GM19397 (cell line): ENCODE results near the gene PRSS16.

Experiments used
- ATAC-seq: cut with Tn5 transposase; IDR thresholded peaks from one replicate; pipeline ENCODE4 v1.9.1; 2021; ENCODE audit warnings: mild to moderate bottlenecking, moderate library complexity; ENCODE audit not compliant: unreplicated experiment

PRSS16 gene

DNA sequence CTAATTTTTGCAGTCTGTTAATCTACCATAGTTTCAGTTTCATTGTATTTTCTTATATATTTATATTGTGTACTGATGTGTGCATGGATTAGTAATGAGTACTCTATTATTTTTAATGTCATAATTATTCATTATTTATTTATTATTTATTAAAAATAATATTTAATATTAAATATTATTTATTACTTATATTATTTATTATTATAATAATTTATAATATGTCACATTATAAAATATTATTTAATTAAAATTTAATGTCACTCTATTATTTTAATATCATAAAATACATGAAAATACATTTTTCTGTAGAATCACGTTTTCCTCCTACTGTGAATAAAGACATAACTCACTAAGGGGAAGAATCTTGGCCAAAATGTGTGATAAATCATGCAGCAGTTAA is 34.1 kb downstream of the PRSS16 start:
- no peak for ATAC-seq

DNA sequence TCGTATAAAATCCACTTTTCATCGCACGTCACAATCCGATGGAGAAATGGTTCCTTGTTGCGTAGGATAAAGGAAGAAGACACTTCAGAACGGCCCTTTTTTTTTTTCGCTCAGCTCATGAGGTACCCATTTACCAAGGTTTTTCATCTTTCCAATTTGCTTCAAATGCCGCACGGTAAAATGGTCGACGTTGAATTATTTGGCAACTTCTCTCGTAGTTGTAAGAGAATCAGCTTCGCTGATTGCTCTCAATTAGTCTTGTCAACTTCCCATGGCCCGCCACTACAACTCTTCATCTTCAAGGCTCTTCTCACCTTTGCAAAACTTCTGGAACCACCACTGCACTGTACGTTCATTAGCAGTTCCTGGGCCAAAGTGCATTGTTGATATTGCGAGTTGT is 35.8 kb downstream of the PRSS16 start:
- no peak for ATAC-seq

DNA sequence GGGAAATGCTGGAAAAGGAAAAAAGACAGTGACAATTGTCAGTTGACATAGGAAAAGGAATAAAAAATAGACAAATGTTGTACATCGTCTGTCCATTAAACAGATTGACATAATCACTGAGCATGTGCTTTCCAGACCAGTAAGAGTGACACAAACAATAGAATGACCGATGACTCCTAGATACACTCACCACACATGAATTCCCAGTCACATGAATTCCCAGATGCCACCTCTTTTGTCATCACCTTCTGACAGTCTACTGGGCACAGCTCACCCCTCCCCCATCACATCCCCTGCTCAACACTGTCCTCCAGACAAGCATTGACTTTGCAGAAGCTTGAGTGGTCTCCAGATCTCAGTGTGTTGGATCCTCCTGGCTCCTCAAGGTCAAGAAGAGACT is 38.6 kb downstream of the PRSS16 start:
- no peak for ATAC-seq

DNA sequence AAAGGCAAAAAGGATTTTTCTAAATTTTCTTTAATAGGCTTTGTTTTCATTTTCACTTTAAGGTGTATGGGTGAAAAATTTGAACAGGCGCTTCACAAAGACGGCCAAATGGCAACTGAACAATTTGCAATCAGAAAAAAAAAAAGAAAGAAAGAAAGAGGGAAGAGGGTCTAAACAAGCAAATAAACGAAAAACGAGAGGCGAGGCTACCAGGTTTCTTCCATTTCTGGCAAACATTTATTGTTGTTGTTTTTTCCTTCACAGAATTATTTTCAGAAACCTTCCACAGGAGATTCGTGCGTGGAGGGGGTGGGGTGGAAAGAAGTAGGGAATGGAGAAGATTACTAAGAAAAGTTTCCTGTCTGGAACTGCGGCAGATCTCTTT is 40.2 kb downstream of the PRSS16 start:
- no peak for ATAC-seq

DNA sequence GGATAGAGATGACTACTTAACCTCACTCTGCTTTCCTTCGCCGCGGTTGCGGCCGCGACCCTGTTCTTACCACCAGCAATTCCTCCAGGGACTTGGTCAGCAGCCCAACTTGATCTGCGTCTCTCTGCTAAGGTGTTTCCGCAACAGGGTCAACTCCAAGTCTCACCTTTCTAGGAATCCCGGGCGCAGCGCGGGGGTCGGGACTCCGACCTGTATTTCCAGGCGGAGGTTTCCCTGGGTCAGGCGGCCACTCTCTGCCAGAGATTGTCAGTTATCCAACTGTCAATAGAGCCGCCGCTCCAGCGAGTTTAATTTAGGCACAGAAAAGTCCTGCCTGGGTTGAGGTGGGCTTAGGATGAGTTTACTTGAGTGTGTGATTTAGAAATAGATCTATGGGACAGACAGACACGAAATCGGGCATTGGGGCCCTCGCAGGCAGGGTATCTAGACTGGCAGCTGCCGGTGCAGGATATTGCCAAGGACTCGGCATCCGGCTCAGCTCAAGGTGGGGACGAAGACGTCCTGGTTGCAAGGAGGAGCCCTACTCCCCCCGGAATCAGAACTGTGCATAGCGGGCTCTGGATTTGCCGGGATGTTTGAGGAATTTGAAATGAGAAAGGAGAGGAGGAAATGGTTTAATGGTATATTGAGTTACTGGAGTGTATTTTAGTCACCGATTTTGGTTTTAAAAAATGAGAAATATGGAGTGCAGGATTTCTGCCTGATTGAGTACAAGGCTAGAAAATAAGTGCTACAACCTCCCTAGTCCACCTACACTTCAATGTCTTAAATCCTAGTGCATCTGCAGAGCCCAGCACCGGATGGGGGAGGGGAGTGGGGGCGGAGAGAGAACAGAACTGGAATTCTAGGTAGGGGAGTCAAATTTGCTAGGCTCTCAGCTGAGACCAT is 40.9 kb downstream of the PRSS16 start:
- ATAC-seq: no peak

DNA sequence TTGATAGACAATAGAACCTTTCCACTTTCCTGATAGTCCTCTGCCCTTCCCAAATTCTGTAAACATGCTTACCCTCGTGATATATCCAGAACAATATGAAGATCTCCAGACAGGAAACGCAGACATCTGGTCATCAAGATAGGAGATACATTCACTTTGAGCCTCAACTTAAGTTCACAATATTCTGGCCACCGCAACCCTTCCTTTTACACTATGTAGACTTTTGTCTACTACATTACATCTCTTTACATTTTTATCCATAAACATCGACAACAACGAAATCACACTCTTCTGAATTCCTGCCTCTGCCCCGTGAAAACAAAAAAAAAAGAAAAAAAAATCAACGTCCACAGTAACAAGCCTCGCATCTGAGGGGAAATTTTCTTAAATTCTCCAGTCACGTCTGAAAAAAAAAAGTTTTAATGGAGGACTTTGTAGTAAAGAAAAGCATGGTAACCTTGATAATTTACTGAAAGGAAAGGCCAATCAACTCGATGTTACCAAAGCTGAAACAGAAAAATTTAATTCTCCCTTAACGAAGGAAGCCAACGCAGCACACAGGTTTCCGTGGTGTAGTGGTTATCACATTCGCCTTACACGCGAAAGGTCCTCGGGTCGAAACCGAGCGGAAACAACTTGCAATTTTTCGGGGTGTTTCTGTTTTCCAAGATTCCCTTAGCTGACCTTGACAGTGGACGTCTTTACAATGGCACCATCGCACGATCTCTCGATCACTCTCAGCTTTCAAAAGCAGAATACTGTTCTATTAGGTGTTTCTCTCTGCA is 42.8 kb downstream of the PRSS16 start:
- no peak for ATAC-seq

DNA sequence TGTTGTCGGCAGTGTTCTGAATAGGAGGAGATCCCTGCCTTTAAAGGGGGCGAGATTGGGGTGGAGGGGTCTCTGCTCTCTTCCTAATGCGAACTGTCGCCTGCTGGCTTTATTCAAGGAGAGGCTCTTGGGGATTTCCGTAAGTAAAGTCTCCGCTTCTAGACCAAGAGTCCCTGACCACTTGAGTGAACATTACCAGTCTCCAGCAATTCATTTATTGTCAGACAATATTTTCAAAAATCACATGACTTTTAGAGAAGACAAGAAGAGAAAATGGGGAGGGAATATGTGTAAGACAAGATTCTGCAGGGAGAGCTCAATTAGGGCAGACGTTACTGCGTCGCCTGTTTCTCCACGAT is 43.3 kb downstream of the PRSS16 start:
- ATAC-seq: no peak

DNA sequence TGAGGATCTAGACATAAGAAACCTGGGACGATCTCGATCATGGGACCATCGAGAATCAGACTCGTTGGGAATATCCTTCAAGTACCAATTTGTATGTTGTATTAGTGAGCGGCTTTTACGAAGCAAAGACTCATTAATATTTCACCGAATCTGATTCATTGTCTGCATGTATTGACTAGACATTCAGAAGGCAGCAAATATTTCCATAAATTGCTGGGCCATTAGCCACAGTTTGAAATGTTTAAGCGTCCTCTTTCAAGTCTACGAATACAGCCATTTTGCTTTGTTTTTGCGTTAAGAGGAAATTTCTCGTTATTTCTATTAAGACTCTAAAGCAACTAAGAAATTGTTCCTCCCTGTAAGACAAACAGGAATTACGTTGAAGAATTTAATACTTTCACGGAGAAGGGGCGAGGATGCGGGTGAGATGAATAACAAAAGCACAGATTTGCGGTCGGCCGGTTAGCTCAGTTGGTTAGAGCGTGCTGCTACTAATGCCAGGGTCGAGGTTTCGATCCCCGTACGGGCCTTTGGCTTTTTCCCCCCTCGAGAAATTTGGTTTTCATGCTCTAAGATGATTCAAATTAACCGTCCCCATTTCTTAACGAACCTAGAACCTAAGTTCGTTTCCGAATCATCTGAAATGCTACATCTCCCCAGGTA is 46.1 kb downstream of the PRSS16 start:
- ATAC-seq: no peak

DNA sequence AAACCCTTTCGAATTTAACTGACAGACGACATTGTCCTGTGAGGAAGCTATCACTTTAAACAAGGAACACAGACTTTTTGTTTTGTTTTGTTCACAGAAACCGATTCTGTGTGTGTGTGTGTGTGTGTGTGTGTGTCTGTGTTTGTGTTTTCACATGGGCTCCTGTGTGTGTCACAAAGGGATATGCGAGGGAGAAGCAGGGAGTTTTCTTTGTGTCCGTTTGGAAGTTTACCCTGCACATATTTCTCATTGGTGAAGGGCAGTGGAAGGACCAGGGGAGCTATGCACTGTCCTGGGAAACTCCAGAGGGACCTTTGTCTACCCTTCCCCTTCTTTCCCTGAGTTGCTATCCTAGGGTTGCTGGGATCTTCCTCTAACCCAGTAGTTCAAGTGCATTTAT is 46.9 kb downstream of the PRSS16 start:
- ATAC-seq: no peak

DNA sequence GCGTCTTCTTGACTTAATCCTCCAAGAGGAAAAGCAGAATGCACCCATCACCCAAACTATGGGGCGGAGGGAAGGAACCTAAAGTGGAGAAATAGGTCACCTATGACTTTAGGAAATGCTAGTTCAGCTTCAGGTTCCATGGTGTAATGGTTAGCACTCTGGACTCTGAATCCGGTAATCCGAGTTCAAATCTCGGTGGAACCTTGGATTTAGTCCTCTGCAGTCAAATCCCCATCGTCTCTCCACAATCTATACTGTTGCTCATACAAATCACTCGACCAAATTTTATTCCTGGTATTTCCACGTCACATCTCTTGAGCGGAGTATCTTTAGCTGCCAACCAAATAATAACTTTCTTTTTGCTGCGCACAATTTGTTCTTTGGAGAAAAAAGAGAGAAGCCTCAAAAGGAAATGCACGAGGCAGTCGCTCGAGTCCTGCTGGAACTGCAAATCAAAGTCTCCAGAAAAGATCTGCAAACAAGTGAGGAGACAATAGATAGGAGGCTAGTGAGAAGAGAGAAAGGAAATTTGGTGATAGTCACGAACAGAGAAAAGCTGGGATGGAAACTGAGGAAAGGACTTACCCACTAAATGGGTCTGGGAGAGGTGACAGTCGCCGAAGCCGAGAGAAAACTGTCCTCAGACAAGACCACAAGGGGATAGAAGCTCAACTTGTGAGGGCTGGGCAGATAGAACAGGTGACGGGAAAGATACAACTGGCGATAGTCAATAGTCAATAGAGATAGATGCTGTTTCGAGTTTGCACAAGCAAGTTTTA is 48.0 kb downstream of the PRSS16 start:
- no peak for ATAC-seq

DNA sequence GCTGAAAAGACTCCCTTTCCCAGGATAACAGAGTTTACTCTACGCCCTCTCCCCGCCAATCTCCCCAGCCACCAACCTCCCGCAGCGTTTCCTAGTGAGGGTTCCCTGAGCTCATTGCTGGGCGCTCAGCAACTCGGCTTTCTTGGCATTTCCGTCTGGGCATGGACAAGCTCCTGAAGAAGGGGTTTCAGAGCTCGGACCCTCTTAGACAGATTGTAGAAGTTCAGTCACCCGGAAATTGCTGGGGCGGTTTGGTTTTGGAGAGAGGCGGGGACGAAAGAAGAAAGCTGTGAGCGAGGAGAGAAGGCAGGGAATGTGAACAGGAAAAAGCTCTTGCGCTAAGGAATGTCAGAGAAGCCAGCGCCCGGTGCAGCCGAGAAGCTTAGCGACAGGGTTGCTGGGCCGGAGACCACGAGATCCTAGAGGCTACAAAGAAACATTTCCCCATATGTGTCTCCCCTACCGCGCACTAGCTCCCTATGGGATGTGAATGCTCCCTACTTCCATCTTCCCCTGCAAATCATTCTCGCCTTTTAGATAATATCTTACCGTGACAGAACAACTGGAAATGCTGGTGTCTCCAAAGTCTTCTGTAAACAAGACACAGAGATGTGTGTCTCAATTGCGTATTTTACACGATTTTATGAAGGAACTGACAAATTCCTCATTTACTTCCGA is 48.7 kb downstream of the PRSS16 start:
- no peak for ATAC-seq

DNA sequence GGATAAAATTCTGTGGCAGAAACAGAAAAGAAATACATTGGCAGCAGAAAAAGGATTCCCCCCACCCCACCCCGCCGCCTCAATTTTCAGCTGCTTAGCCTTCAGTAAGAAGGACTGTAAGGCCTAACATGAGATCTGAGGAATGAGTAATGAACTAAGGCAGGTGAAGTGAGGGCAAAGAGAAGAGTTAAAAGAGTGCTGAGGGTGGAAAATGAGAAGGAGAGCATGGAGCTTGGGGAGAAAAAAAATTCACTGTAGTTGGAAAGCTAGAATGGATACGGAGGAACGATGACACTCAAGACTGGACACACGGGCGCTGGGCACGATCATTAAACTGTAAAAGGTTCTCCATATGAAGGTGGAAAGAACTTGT is 50.0 kb downstream of the PRSS16 start:
- no peak for ATAC-seq

DNA sequence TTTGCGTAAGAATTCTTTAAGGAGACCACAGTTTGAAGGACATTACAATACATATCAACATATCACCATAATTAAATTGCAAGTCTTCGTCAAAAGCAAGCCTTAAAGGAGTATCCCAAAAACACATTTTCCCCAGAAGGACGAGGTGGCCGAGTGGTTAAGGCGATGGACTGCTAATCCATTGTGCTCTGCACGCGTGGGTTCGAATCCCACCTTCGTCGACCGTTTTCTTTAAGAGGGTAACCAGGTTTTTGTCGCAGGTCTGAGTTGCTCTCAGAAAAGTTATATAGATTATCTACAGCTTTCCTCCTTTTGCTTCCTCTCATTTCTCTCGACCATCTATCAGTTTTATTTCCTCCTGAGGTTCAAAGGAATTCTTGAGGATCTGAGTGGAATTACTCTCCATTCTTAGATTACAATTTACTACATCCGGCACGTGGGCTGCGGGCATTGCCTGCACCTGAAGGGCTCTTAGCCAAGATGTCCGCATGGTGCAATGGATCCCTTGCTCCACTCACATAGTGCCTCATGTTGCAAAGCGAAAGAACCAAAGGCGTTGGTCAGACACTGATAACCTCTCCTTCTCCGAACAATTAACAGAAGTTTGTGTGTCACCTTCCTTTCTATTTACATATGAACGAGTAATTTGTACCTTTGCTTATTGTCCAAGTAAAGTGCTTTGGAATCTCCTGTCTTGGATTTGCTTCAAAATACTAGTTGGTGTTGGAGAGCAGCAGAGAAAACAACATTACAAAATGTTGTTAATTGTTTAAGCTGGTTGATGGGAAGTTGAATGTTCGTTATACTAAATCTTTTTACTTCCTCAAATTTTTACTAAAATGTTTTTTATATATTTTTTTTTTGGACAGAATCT is 50.6 kb downstream of the PRSS16 start:
- ATAC-seq: no peak

DNA sequence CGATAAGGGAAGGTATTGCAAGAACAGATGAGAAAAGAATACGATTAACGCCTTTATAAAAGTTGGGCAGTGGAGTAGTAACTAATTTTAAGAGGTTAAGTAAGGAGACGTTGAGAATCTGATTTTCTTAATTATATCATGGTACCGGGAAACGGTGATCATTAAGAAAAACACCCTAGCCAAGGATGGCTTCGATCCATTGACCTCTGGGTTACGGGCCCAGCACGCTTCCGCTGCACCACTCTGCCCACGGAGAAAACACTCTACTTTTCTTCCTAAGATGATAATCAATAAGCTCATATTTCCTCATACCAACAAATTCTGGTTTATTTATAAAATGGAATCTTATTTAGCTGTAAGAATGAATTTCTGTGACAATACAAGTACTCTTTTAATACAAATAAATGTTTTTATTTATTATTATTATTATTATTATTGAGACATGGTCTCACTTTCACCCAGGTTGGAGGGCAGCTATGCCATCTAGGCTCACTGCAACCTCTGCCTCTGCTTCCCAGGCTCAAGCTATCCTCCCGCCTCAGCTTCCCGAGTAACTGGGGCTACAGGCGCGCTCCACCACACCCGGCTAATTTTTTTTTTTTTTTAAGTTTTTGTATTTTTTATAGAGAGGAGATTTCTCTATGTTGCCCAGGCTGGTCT is 56.2 kb downstream of the PRSS16 start:
- ATAC-seq: no peak
